Thyroid gland (tissue), 4 donors: ENCODE data around the gene TIMM17A.

Source experiments
- CTCF ChIP-seq, 6 experiments: fragments of 200-600 bp in 3 of 6; fragments of 450-650 bp in 3 of 6; sonication (generic) in 3 of 6; IDR thresholded peaks; one replicate each; pipeline ENCODE4 v1.5.1; 2016 to 2019; ENCODE audit warnings: antibody characterized with exemption in 6 of 6, mild to moderate bottlenecking in 2 of 6, inconsistent platforms in 1 of 6, moderate library complexity in 1 of 6
- POLR2A ChIP-seq, 2 donors: fragments of 450-650 bp; IDR thresholded peaks; one replicate each; pipeline ENCODE4 v1.6.1; 2017; ENCODE audit warnings: antibody characterized with exemption in 2 of 2, mild to moderate bottlenecking in 2 of 2, moderate library complexity in 1 of 2

GRCh38 chr1:201907621-201908020 lies 47.7 kb upstream of the TIMM17A start:
- no peak for TF ChIP-seq CTCF (IDR thresholded peaks at IDR 0.05)
- peak in 1 of 2 donors; percentile 52 for TF ChIP-seq POLR2A (IDR thresholded peaks at IDR 0.05)
